Measurements from ENCODE around the gene EDA.
"Not testable (repeated sequence)": the region's sequence is repeated elsewhere in the genome, so short reads cannot be mapped to it uniquely, and the experiment has no call there.

Gene EDA

GRCh38 chrX:69748055-69748454 is 132.1 kb downstream of the EDA start:
- no peak for DNase-seq

GRCh38 chrX:69759921-69760625 is 144.2 kb downstream of the EDA start:
- no peak for DNase-seq

GRCh38 chrX:69761633-69762032 is 145.7 kb downstream of the EDA start:
- DNase-seq: no peak

- DNase-seq: no peak
These were observed 146.4 kb downstream of the EDA start for GRCh38 chrX:69762340-69762739.

- no peak for DNase-seq
These were observed 177.5 kb downstream of the EDA start for GRCh38 chrX:69793260-69793935.

- no peak for DNase-seq
These were observed 179.8 kb downstream of the EDA start for GRCh38 chrX:69795702-69796101.

- no peak for DNase-seq
These were observed 191.5 kb downstream of the EDA start for GRCh38 chrX:69807400-69807799.

GRCh38 chrX:69808375-69808774 is 192.5 kb downstream of the EDA start:
- DNase-seq: no peak

GRCh38 chrX:69813677-69814076 is 197.8 kb downstream of the EDA start:
- DNase-seq: no peak

- no peak for DNase-seq
These were observed 199.2 kb downstream of the EDA start for GRCh38 chrX:69815063-69815462.

- DNase-seq: no peak
These were observed 199.6 kb downstream of the EDA start for GRCh38 chrX:69815519-69815918.

GRCh38 chrX:69844636-69845035 is 228.7 kb downstream of the EDA start:
- no peak for DNase-seq

- DNase-seq: not testable (repeated sequence)
These were observed 244.1 kb downstream of the EDA start for GRCh38 chrX:69859999-69860398.

- DNase-seq: no peak
These were observed 260.3 kb downstream of the EDA start for GRCh38 chrX:69876221-69876620.

GRCh38 chrX:69884210-69884609 is 268.3 kb downstream of the EDA start:
- DNase-seq: no peak

- DNase-seq: no peak
These were observed 280.1 kb downstream of the EDA start for GRCh38 chrX:69896046-69896445.

GRCh38 chrX:69900491-69900890 is 284.6 kb downstream of the EDA start:
- DNase-seq: no peak

- DNase-seq: no peak
These were observed 290.5 kb downstream of the EDA start for GRCh38 chrX:69906447-69906846.

- DNase-seq: no peak
These were observed 298.9 kb downstream of the EDA start for GRCh38 chrX:69914781-69915180.

GRCh38 chrX:69919749-69920148 is 303.8 kb downstream of the EDA start:
- no peak for DNase-seq

- DNase-seq: no peak
These were observed 316.4 kb downstream of the EDA start for GRCh38 chrX:69932323-69932722.

- DNase-seq: no peak
These were observed 332.4 kb downstream of the EDA start for GRCh38 chrX:69948276-69948797.

- no peak for DNase-seq
These were observed 335.8 kb downstream of the EDA start for GRCh38 chrX:69951753-69952152.

GRCh38 chrX:69959712-69960111 is 343.8 kb downstream of the EDA start:
- DNase-seq: no peak

Data from NCI-H2227 treated with DMSO at 0.1 percent for 48 hours (cell line).